Measurements from ENCODE around the gene PAK1.

Gene PAK1

DNA sequence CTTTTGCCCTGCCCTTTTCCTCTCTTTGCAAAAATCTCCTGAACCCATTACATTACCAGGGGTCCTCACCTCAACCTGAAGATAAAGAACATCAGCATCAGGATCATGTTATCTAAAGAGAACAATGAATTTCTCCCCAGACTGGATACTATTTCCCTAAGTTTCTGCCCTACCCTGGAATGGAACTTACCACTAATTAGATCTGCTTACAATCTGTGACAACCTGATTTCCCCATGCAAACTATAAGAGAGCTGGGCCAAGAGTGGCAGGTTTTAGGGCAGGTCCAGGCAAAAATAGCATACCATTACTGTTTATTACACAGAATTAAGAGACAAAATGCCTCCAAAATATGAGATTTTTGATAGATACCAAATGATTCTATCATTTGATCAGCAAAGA is 114.4 kb downstream of the PAK1 start:
- no peak overlapping the region for H3K27ac ChIP-seq
- TF ChIP-seq, protein P1, sequence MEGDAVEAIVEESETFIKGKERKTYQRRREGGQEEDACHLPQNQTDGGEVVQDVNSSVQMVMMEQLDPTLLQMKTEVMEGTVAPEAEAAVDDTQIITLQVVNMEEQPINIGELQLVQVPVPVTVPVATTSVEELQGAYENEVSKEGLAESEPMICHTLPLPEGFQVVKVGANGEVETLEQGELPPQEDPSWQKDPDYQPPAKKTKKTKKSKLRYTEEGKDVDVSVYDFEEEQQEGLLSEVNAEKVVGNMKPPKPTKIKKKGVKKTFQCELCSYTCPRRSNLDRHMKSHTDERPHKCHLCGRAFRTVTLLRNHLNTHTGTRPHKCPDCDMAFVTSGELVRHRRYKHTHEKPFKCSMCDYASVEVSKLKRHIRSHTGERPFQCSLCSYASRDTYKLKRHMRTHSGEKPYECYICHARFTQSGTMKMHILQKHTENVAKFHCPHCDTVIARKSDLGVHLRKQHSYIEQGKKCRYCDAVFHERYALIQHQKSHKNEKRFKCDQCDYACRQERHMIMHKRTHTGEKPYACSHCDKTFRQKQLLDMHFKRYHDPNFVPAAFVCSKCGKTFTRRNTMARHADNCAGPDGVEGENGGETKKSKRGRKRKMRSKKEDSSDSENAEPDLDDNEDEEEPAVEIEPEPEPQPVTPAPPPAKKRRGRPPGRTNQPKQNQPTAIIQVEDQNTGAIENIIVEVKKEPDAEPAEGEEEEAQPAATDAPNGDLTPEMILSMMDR (IDR thresholded peaks at IDR 0.05) = no peak
- TF ChIP-seq ZFX (IDR thresholded peaks at IDR 0.05; ENCODE audit: borderline replicate concordance) = no peak

DNA sequence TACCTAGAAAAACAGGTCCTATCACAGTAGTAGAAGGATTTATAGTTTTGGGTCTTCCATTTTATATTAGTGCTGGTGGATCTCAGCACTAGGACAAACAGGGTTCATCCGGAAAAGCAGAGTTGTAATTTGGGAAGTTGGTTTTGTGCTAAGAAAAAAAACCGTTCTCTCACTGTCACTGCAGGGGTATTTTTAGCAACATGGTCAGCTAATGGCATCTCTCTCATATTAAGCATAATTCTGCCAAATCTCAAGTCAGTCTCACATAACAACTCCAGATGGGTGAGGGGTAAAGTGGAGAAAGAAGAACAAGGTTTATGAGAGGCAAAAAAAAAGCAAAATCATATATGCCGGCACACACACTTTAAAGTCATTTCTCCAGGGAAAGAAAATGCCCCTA is 120.8 kb downstream of the PAK1 start:
- TF ChIP-seq ZFX (IDR thresholded peaks at IDR 0.05; ENCODE audit: borderline replicate concordance) = no peak
- TF ChIP-seq, protein P1 (IDR thresholded peaks at IDR 0.05) = no peak
- no peak overlapping the region for H3K27ac ChIP-seq

DNA sequence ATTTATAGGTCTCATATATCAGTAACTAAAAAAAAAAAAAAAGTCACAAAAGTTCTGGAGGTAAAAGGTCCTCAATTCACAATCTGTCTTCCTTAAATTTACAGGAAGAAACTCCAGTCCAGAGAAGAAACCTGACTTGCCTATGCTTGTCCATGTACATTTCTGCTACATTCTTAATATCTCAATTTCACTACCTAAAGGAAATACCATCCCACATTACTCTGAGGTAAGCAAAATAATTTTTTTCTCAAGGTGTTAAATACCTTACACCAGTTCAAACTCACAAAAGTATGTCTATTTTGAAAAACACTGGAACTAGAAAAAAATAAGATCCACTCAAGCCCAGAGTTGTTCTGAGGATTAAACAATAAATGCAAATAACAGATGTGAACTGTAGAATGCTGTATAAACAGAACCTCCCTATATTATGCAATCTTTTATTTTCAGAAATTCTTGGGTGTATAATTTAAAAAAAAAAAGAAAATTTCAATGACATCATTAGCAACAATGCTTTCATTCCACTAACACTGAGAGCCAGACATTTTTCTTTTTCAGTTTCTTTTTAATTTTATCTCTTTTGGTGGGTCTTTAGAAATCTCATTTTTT is 122.5 kb downstream of the PAK1 start:
- H3K27ac ChIP-seq = no peak overlapping the region
- TF ChIP-seq ZFX (IDR thresholded peaks at IDR 0.05; ENCODE audit: borderline replicate concordance) = no peak
- TF ChIP-seq, protein P1 (IDR thresholded peaks at IDR 0.05) = no peak

DNA sequence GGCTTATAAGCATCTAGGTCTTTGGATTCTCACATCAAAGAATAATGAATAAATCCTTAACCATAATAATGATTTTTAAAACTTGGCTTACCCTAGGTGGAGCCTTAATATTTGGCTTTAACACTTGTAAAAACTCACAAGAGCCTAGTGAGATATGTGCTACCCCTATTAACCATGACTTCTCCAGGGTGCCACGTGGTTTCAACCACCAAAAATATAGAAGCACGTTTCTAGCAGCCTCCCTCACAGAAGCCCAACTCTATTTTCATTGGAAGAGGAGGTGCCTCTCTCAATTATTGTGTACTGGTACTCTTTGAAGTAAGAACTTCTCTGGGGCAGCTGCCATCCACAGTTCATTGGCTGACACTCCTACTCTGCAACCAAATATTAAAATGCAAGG is 125.9 kb downstream of the PAK1 start:
- no peak overlapping the region for H3K27ac ChIP-seq
- TF ChIP-seq, protein P1 (IDR thresholded peaks at IDR 0.05) = no peak

DNA sequence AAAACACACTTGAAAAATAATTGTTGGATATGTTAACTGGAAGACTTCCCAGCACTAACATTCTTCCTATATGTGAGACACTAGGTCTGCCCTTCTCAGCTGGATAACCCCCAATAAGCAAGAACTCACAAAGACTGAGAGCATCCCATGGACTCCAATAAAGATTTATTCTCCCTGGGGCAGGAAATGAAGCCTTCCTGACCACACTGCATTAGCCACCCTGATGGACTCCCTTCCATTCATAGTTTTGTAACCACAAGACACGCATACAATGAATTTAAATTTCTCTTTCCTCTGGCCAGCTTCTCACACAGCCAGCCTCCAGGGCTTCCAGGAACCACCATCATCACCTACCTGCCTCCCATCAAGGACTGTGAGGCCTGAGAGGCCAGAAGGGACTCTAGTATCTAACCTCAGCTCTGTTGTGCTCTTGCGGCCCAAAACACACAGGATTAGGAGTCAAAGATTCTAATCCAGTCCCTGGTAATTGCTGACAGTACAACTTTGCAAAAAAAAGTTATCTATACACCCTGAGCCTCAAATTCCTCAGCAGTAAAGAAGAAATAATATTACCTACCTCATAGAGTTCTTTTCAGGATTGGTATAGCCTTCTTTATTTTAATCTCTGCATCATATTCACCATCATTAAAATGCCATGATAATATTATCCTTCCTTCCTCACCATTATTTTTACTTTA is 126.8 kb downstream of the PAK1 start:
- H3K27ac ChIP-seq = no peak overlapping the region
- TF ChIP-seq, protein P1 (IDR thresholded peaks at IDR 0.05) = no peak
- TF ChIP-seq ZFX (IDR thresholded peaks at IDR 0.05; ENCODE audit: borderline replicate concordance) = no peak

DNA sequence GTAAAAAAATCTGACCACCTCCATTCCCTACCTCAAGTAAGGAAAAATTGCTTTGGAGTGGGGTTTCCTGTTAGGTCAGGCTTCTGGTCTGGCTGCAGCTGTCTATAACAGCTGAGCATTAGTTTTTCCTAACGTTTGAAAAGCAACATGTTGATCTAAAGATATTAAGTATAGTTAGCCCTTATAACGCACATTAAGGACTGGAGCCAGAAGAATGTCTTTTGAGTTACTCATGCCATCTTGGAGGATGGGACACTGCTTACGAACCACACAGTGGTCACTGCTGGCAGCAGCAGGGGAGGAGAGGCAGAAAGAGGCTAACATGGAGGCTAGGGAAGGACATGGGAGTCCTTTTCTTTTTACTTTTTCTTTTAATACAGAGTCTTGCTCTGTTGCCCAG is 128.3 kb downstream of the PAK1 start:
- no peak for TF ChIP-seq ZFX (IDR thresholded peaks at IDR 0.05; ENCODE audit: borderline replicate concordance)
- TF ChIP-seq, protein P1 (IDR thresholded peaks at IDR 0.05) = no peak
- no peak overlapping the region for H3K27ac ChIP-seq

DNA sequence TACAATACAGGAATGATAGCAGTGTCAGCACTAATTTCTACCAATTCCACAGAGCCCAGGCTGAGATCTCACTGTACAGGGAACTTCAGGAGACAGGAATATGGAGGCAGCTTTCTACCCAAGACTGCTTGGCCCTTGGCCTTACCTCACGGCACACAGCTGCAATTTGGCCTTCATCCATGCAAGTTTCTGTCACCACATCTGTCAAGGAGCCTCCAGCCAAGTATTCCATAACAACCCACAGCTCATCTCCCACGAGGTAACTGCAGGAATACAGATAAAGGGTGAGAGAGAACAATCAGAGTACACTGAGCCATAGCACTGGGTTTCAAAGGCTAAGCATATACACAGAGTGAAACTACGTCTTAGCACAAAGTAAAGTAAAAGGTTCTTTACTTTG is 133.4 kb downstream of the PAK1 start:
- H3K27ac ChIP-seq = no peak overlapping the region
- TF ChIP-seq, protein P1 (IDR thresholded peaks at IDR 0.05) = no peak
- no peak for TF ChIP-seq ZFX (IDR thresholded peaks at IDR 0.05; ENCODE audit: borderline replicate concordance)
